Smooth muscle cell (in vitro differentiated cells): ENCODE results near the gene ADAMTS2. TPM values are rescaled to one million over a fixed set of nuclear protein-coding genes. Genes with fewer than 3 reads are reported as not detected.

Experiments
- DNase-seq: peaks from one replicate; lab custom pipeline; 2025; ENCODE audit not compliant: unreplicated experiment; lab: John Stamatoyannopoulos, UW
- H2AFZ ChIP-seq: fragments of 200-600 bp; sonication (generic); 2 replicates; pipeline ENCODE4 v1.6.0; 2016; ENCODE audit warnings: antibody characterized with exemption, low read depth, mild to moderate bottlenecking
- H3F3A ChIP-seq: fragments of 200-600 bp; sonication (generic); 2 replicates; pipeline ENCODE4 v1.6.0; 2017; ENCODE audit warnings: antibody characterized with exemption, low read depth
- H3K27ac ChIP-seq: fragments of 200-600 bp; sonication (generic); 2 replicates; pipeline ENCODE4 v1.5.1; 2016; ENCODE audit warnings: low read depth, mild to moderate bottlenecking
- H3K27me3 ChIP-seq: fragments of 200-600 bp; sonication (generic); 2 replicates; pipeline ENCODE4 v1.6.1; 2016; ENCODE audit warnings: low read depth, mild to moderate bottlenecking
- H3K36me3 ChIP-seq: fragments of 200-600 bp; sonication (generic); 2 replicates; pipeline ENCODE4 v1.5.1; 2016; ENCODE audit warnings: low read depth
- H3K4me1 ChIP-seq: fragments of 200-600 bp; sonication (generic); 2 replicates; pipeline ENCODE4 v1.5.1; 2016; ENCODE audit warnings: low read depth
- H3K4me2 ChIP-seq: fragments of 200-600 bp; sonication (generic); 2 replicates; pipeline ENCODE4 v1.6.0; 2016; ENCODE audit warnings: mild to moderate bottlenecking
- H3K4me3 ChIP-seq: fragments of 200-600 bp; sonication (generic); 2 replicates; pipeline ENCODE4 v1.5.1; 2016; ENCODE audit warnings: mild to moderate bottlenecking
- H3K79me2 ChIP-seq: fragments of 200-600 bp; sonication (generic); 2 replicates; pipeline ENCODE4 v1.6.0; 2016; ENCODE audit warnings: low read depth, mild to moderate bottlenecking
- H3K9ac ChIP-seq: fragments of 200-600 bp; sonication (generic); 2 replicates; pipeline ENCODE4 v1.6.0; 2016; ENCODE audit warnings: low read depth
- H3K9me3 ChIP-seq: fragments of 200-600 bp; sonication (generic); replicated peaks from 2 replicates; pipeline ENCODE4 v1.5.1; 2016; ENCODE audit warnings: low read depth
- H4K20me1 ChIP-seq: fragments of 200-600 bp; sonication (generic); 2 replicates; pipeline ENCODE4 v1.6.0; 2016; ENCODE audit warnings: low read depth
- CTCF ChIP-seq: fragments of 200-600 bp; sonication (generic); IDR thresholded peaks from 2 replicates; pipeline ENCODE4 v1.5.1; 2017; ENCODE audit warnings: borderline replicate concordance, mild to moderate bottlenecking, antibody characterized with exemption; ENCODE audit not compliant: insufficient read depth, poor library complexity, severe bottlenecking
- WGBS: methylation state at CpG from one replicate; pipeline ENCODE4 v1.1.7; 2016; ENCODE audit warnings: low lambda C conversion rate; 5-methylcytosine and 5-hydroxymethylcytosine counted together
- polyA plus RNA-seq: library from polyadenylated mRNA; unstranded; fragments of >200 nt; fragmentation: Nextera tagmentation; extraction: Ambion mirVana; gene quantifications from 2 replicates; pipeline ENCODE4 v1.2.1, GENCODE V29; 2016
- total RNA-seq: library from RNA; depleted of rRNA; stranded (reverse); fragments of >200 nt; gene quantifications from 2 replicates; pipeline ENCODE4 v1.2.3, GENCODE V29; 2014

ADAMTS2 gene
- total and polyA plus RNA-seq, 2 experiments from 2014 or later = 22.8 to 37.5 TPM

DNA sequence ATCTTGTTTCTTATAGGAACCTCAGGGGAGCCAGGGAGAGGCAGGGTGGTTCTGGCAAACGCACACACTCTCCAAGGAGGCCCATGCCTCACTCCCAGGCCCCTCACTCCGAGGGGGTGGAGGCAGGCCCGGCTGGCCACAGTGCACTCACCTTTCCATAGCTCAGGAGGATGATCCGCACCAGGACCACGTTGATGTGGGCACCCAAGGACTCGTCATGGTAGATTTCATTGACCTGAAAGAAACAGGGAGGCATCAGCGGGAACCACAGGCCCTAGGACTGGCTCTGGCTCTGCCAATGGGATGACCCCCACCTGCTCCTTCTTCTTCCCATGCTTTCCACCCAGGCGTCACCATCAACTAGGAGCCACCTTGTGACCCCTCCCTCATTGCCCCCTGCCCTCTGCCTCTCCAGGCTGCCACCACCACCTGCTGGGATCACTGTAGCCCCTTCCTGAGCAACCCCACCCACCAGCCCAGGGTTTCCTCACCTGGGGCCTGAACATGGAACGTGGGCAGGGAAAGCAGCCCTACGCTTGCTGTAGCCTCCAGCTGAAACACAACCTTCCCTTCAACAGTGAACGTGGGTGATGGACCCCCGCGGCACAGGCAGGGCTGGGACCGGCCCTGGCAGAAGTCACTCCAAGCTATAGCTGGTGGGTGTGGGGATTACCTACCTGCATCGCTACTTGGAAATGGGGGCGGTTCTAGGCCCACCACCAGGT lies 164.2 kb downstream of the ADAMTS2 start:
- Histone ChIP-seq H3K27ac (no peak overlapping the region), H4K20me1 (no peaks in the 10 kb centered on the region), H3K4me1 (no peaks in the 10 kb centered on the region), H3K27me3 (no peaks in the 10 kb centered on the region), H2AFZ (no peak overlapping the region), H3K4me3 (no peak overlapping the region), H3K36me3 (no peaks in the 10 kb centered on the region), H3F3A (no peaks in the 10 kb centered on the region), H3K79me2 (no peaks in the 10 kb centered on the region), H3K9me3 (no peaks in the 10 kb centered on the region), H3K9ac (no peak overlapping the region), H3K4me2 (no peak overlapping the region)
- TF ChIP-seq CTCF = no peak
- 93% methylated on average over 16 of the region's 16 CpGs for WGBS
- no peak for DNase-seq

GRCh38 chr5:179180061-179180610 lies 165.1 kb downstream of the ADAMTS2 start:
- Histone ChIP-seq H3K27ac (no peak overlapping the region), H4K20me1 (no peaks in the 10 kb centered on the region), H3K9ac (no peak overlapping the region), H3K9me3 (no peaks in the 10 kb centered on the region), H3K27me3 (no peaks in the 10 kb centered on the region), H2AFZ (no peak overlapping the region), H3K4me2 (no peak overlapping the region), H3K4me3 (no peak overlapping the region), H3K36me3 (no peaks in the 10 kb centered on the region), H3F3A (no peaks in the 10 kb centered on the region), H3K4me1 (no peaks in the 10 kb centered on the region), H3K79me2 (no peaks in the 10 kb centered on the region)
- DNase-seq = no peak
- 78% methylated on average over 16 of the region's 16 CpGs for WGBS
- TF ChIP-seq CTCF = no peak

DNA sequence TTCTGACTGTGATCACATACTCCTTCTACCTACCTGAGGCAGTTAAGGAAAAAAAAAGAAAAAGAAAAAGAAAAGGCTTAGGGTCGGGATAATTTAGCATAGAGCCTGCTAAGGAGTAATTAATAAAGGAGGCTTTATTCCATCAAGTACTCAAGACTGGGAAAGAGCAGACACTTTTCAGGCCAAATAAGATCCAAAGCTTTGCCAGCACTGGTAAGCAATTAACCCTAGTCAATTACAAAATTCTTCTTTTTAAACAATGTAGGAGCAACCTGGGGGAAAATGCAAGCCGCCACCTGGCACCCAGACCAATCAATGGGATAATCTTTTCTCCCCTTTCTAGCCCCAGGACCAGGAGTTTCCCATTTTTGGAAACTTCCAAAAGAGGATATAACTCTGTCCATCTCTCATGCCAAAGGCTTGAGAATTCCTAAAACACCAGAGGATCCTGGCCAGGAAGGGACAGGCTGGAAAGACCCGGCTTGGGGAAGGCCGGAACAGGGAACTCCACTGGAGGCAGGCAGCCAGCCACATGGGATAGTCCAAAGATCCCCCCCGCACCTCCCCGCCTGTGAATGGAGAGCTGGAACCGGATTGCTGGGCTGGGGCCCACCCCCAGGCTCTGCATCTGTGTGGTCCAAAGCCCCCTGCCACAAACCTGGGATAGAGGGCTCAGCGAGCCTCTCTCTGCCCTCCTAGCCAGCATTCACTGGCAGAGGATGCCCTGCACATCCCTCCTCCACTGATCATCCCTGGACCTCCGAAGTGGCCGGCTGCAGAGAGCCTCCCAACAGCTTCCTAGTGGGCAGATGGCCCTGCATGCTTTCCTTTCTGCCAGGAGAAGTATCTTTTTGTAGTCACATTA lies 167.3 kb downstream of the ADAMTS2 start:
- Histone ChIP-seq H3F3A (no peaks in the 10 kb centered on the region), H3K27me3 (no peaks in the 10 kb centered on the region), H3K36me3 (no peaks in the 10 kb centered on the region), H3K9ac (no peak overlapping the region), H3K4me1 (no peaks in the 10 kb centered on the region), H3K79me2 (no peaks in the 10 kb centered on the region), H4K20me1 (no peaks in the 10 kb centered on the region), H3K9me3 (no peaks in the 10 kb centered on the region), H3K4me3 (no peak overlapping the region), H2AFZ (no peak overlapping the region), H3K4me2 (no peak overlapping the region), H3K27ac (no peak overlapping the region)
- 93% methylated on average over 10 of the region's 10 CpGs for WGBS
- TF ChIP-seq CTCF = no peak
- DNase-seq = no peak
